GM12872 (cell line): ENCODE measurements around the gene ANKRD60.

ENCODE experiments used
- TF ChIP-seq, protein P1 (sequence below): IDR thresholded peaks from 3 replicates; pipeline ENCODE4 v1.5.1; 2011; ENCODE audit warnings: low read depth, mild to moderate bottlenecking, low read length, moderate library complexity; ENCODE audit not compliant: insufficient read depth

ANKRD60 gene

DNA sequence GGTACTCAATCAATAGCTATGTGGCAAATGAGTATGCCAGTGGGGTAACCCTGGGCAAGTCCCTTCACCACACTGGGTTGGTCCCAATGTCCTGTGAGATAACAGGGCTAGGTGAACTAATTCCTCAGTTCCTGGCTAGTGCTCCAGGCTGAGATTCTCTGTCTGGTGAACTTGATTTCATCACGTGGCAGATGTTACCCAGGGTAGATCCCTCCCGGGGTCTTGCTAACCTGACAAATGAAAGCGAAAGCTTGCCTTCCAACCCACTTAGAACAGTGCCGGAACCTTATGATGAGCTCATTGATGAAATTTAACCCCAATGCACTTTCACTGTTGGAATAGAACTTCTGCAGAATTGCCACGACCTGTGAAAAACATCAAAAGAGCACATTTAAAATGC, 6.6 kb upstream of the ANKRD60 start:
- TF ChIP-seq, protein P1, sequence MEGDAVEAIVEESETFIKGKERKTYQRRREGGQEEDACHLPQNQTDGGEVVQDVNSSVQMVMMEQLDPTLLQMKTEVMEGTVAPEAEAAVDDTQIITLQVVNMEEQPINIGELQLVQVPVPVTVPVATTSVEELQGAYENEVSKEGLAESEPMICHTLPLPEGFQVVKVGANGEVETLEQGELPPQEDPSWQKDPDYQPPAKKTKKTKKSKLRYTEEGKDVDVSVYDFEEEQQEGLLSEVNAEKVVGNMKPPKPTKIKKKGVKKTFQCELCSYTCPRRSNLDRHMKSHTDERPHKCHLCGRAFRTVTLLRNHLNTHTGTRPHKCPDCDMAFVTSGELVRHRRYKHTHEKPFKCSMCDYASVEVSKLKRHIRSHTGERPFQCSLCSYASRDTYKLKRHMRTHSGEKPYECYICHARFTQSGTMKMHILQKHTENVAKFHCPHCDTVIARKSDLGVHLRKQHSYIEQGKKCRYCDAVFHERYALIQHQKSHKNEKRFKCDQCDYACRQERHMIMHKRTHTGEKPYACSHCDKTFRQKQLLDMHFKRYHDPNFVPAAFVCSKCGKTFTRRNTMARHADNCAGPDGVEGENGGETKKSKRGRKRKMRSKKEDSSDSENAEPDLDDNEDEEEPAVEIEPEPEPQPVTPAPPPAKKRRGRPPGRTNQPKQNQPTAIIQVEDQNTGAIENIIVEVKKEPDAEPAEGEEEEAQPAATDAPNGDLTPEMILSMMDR = no peak

DNA sequence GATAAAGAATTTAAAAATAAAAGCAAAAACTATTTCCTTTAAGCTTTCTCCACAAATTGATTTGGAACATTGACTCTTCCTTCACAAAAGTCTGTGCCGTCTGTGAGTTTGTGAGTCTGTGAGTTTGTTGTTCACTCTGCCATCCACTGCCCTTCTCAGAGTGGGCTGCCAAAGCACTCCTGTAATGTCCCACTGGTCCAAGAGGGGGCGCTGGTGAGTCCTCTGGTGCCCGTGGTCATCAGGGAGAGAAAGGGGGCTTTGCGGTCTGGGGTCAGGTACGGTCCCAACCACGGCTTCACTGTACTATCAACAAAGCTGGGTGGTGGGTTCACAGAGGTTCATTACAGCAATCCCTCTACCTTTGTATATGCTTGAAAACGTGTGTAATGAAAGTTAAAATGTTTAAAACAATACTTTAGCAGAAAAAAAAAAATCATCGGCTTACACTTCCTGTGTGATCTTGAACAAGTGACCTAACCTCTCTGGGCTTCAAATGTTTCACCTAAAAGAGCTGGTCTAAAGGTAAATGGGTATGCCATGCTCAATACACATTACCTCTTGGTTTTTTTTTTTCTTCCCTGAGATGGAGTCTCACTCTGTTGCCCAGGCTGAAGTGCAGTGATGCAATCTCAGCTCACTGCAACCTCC, 5.6 kb upstream of the ANKRD60 start:
- TF ChIP-seq, protein P1 = peak; percentile 76

DNA sequence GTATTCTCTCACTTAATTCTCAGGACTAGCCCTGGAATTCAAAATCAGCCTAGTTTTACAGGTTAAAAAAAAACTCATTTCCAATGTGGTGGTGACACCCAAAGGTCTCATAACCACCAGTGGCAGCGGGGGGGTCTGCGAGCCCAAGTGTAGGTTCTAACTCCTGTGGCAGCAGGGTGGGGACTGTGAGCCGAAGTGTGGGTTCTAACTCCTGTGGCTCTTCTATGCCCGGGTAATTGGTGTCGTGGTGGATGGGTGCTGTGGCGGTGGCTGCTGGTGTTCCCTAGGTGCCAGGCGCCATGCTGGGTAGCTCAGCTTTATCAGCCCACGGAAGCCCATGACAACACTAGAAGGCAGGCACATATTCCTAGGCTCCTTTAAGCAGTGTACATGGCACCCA, 4.9 kb upstream of the ANKRD60 start:
- TF ChIP-seq, protein P1 = no peak

DNA sequence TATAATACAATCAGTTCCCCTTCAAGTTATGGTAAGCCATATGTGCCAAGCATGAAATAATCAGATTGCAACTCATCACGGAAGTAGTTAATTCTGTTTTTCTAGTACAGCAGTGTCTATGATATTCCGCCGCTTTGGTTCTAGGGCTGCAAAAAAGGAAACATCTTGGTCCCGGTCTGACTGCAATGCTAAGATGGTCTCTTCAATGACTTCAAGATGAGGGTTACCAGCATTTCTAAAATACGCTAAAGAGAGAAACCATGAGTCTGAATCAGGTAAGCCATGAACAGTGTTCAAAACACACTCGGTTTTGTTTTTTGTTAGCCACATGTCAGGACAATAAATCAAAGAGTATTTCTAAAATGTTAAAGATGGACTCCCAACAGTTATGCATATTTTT, 3.2 kb upstream of the ANKRD60 start:
- TF ChIP-seq, protein P1 = no peak

- TF ChIP-seq, protein P1 = no peak
Measured at GRCh38 chr20:58229198-58229798, 845 bp upstream of the ANKRD60 start.

DNA sequence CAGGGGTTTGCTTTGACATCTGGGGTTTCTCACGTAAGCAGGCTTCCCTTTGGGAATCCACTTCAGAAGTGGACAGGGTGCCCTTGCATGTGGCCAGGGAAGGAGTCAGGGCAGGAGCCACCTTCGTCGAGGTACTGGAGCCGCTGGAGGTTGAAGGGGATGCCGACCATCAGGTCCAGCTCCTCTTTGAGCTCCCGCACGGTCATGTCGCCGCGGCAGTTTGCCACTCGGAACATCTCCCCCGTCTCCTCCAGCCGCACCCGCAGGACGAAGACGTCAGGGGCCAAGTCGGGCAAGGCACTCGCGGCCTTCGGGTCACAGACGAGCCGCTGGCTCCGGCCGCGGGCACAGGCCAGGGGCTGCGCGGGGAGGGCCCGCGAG, 360 bp downstream of the ANKRD60 start:
- TF ChIP-seq, protein P1 = no peak

- TF ChIP-seq, protein P1 = no peak
Measured at GRCh38 chr20:58227391-58228102, 906 bp downstream of the ANKRD60 start.
